Measurements from ENCODE around the gene SIGLEC8. TPM values are rescaled to one million over a fixed set of nuclear protein-coding genes. Genes with fewer than 3 reads are reported as not detected.

The SIGLEC8 gene
- total and polyA plus RNA-seq, 2 of the 4 experiments (the other 2 are of a cell fraction): not detected

GRCh38 chr19:51469629-51470028 lies 11.4 kb upstream of the SIGLEC8 start:
- dilution Hi-C loops (cut with HindIII; ENCODE audit: low sequenced_read_pairs, unreplicated experiment) (no loop called here), in situ Hi-C loops (cut with MboI; ENCODE audit: low sequenced_read_pairs) (loop anchor here (5.0 kb wide), 1 partner anchor 188 kb away; no protein-coding TSS in a partner anchor), intact Hi-C loops (cut with micrococcal nuclease) (no loop called here)
- no peak overlapping the region for H2BK5ac ChIP-seq (ENCODE audit: low read depth, low read length, poor library complexity, severe bottlenecking)
- no peak overlapping the region for H4K5ac ChIP-seq (ENCODE audit: low read depth, low read length)
- no peak overlapping the region for H3K4me2 ChIP-seq (ENCODE audit: low read depth, low read length)
- no peak overlapping the region for H3K18ac ChIP-seq (ENCODE audit: low read depth, low read length)
- no peak overlapping the region for H2BK20ac ChIP-seq (ENCODE audit: low read depth, low read length)
- no peaks in the 10 kb centered on the region for H3K36me3 ChIP-seq (ENCODE audit: control insufficient read depth, insufficient read depth, low read length)
- no peak overlapping the region for H3K56ac ChIP-seq (ENCODE audit: extremely low read depth, insufficient read depth, low read length)
- DNase-seq: no peak
- TF ChIP-seq CEBPB (IDR thresholded peaks at IDR 0.05; ENCODE audit: low read depth, low read length): no peak
- no peak for TF ChIP-seq MAFK (IDR thresholded peaks at IDR 0.05; ENCODE audit: low read depth, low read length)
- TF ChIP-seq NFE2L2 (IDR thresholded peaks at IDR 0.05; ENCODE audit: low read depth, low read length): no peak
- no peak for TF ChIP-seq RAD21 (IDR thresholded peaks at IDR 0.05; ENCODE audit: low read length)
- TF ChIP-seq MXI1 (IDR thresholded peaks at IDR 0.05; ENCODE audit: borderline replicate concordance, low read depth, low read length): no peak
- no peak for TF ChIP-seq ELK1 (IDR thresholded peaks at IDR 0.05; ENCODE audit: borderline replicate concordance, low read depth, low read length)
- TF ChIP-seq USF2 (IDR thresholded peaks at IDR 0.05; ENCODE audit: low read depth, low read length): no peak
- TF ChIP-seq BHLHE40 (IDR thresholded peaks at IDR 0.05; ENCODE audit: low read depth, low read length): no peak
- TF ChIP-seq FOS (IDR thresholded peaks at IDR 0.05; ENCODE audit: low read depth, low read length): no peak
- no peak for TF ChIP-seq MAZ (IDR thresholded peaks at IDR 0.05; ENCODE audit: borderline replicate concordance, low read depth, low read length)
- no peak for TF ChIP-seq RFX5 (IDR thresholded peaks at IDR 0.05; ENCODE audit: low read depth, low read length)
- no peak for TF ChIP-seq SMC3 (IDR thresholded peaks at IDR 0.05; ENCODE audit: low read depth, low read length)
- no peak for TF ChIP-seq POLR2A (IDR thresholded peaks at IDR 0.05; ENCODE audit: low read depth, low read length)
- no peak for TF ChIP-seq RCOR1 (IDR thresholded peaks at IDR 0.05; ENCODE audit: insufficient replicate concordance, low read length)
- no peak for TF ChIP-seq CTCF (conservative IDR thresholded peaks at IDR 0.05; ENCODE audit: low read depth, low read length)
- no peak for TF ChIP-seq CHD1 (IDR thresholded peaks at IDR 0.05; ENCODE audit: low read depth, low read length)
- no peaks in the 10 kb centered on the region for H3K27me3 ChIP-seq (ENCODE audit: control insufficient read depth, insufficient read depth, low read length)
- H2AK9ac ChIP-seq (replicated peaks; ENCODE audit: low read depth, low read length, poor library complexity): no peak overlapping the region
- H2BK120ac ChIP-seq (ENCODE audit: low read depth, low read length): no peak overlapping the region
- BruUV-seq (replicated peaks): no TSS peak
- no peak overlapping the region for H3K4ac ChIP-seq (ENCODE audit: low read depth, low read length)
- H3K27ac ChIP-seq (ENCODE audit: insufficient read depth, low read length): no peak overlapping the region
- H2BK15ac ChIP-seq (ENCODE audit: low read depth, low read length): no peak overlapping the region
- H3K79me1 ChIP-seq (ENCODE audit: low read depth in 1 of 2, low read length in 2 of 2): no peaks in the 10 kb centered on the region
- no peaks in the 10 kb centered on the region for H3K4me1 ChIP-seq (ENCODE audit: control insufficient read depth, insufficient read depth, low read length)
- H4K8ac ChIP-seq (ENCODE audit: low read depth in 2 of 2, low read length in 2 of 2): no peak overlapping the region
- H3K23ac ChIP-seq (ENCODE audit: low read depth, low read length): no peak overlapping the region
- H3K9me3 ChIP-seq (ENCODE audit: control insufficient read depth, insufficient read depth, low read length): no peaks in the 10 kb centered on the region
- H4K20me1 ChIP-seq (ENCODE audit: insufficient read depth, low read length): no peaks in the 10 kb centered on the region
- ChIA-PET POLR2A (ENCODE audit: unreplicated experiment) (no interaction called here), CTCF (no interaction called here)
- no CpG with 5 or more reads among the region's 1 CpG for WGBS, 2 experiments (ENCODE audit: extremely low coverage in 2 of 2, insufficient read length in 1 of 2)
- no peak overlapping the region for H2AFZ ChIP-seq (replicated peaks; ENCODE audit: low read length, poor library complexity)
- no peak overlapping the region for H3K14ac ChIP-seq (replicated peaks; ENCODE audit: low read depth, low read length)
- H3K9ac ChIP-seq (ENCODE audit: low read depth, low read length): no peak overlapping the region
- no peaks in the 10 kb centered on the region for H3K9me1 ChIP-seq (ENCODE audit: insufficient read depth, low read length)
- no peak for ATAC-seq (ENCODE audit: low read depth)
- no peak overlapping the region for H3K4me3 ChIP-seq (ENCODE audit: insufficient read depth, low read depth, low read length)
- no peak overlapping the region for H2AK5ac ChIP-seq (ENCODE audit: low read depth, low read length)
- no peak overlapping the region for H4K91ac ChIP-seq (ENCODE audit: insufficient read depth, low read depth, low read length)

All from IMR-90 (cell line).